SIG-M5 (cell line): ENCODE data around the gene ETS1.
A peak's percentile ranks its signal among the peaks of the same experiment; 100 is the strongest.

Experiments used
- DNase-seq: peaks from one replicate; lab custom pipeline; 2025; lab: John Stamatoyannopoulos, UW

The ETS1 gene

DNA sequence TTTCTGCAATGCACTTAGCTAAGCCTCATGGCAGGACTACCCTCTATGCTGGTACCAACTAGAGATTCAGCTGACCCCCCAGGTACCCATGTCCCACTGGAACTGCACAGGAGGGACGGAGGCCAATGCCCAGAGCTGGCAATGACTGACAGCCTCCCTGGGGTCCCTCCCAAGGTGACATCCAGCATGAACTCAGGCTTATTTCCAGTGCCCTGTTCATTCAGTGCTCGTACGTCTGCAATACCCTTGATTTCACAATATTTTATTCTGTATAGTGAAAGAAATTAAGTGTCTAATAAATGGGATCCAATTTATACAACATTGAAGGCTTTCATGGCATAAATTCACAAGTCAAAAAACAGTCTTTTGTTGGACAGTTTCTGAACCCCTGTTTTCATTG lies 20.2 kb downstream of the ETS1 start:
- DNase-seq: no peak

DNA sequence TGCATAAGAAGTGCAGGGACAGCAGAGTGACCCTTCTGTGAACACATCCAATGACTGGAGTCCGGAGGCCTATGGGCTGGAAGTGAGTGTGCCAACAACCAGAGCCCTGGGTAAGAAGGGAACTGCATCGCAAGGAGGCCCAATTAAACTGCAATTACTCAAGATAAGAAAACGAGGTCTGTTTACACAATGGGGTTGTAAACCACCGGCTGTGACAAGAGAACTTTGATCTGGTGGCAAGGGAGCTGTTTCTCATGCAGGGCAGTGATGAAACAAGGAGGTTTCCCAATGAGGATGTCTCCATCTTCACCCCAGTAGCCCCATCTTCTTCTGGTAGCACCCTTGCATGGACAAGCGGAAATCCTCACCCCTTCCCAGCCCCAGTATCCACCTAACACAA lies 21.5 kb downstream of the ETS1 start:
- peak; percentile 44 for DNase-seq

GRCh38 chr11:128564642-128565245 lies 22.6 kb downstream of the ETS1 start:
- DNase-seq: no peak

DNA sequence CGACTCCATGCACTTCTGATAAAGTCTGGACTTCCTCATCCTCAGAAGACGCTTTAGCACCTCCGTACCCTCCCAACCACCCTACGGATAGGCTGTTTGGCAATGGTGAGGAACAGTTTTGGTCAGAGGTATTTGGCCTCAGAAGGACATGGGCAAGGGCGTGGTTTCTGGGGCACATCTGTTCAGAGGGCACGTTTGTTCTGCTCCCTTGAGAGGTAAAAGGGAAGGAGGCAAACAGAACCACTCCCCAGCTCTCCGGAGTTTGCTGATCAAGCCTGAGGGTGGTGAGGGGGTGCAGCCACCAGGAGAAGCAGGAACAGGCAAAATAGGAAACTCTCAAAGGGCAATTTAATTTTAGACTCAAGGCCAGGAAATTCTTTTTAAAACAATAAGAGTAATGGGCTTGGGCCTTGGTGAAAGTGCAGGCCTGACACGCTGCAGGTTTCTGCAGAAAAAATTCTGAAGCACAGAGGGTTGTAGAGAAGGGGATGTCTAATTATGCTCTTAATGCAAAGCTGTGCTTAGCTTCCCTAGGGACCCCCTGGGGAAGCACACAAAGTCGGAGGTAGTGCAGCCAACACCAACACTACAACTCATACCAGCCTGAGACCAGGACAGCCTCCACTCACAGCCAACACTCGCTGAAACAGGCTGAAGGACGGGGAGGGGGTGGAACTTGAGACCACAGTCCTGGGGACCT lies 23.3 kb downstream of the ETS1 start:
- DNase-seq: no peak

DNA sequence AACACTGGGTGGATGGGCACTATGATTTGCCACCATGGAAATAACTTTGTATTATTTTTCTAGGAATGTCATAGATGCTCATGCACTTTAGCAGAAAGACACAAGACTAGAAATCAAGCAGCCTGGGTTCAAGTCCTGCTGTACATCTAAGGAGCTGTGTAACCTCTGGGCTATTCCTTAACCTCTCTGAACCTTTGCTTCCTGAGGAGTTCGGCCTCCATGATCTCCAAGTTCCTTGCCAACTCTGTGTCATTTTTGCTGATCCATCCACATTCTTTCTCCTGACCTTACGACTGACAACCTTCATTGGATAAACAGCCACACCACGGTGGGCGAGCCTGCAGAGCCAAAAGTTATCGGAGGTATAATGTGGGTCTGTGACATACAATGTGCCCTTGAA lies 24.1 kb downstream of the ETS1 start:
- no peak for DNase-seq

GRCh38 chr11:128559496-128560103 lies 27.8 kb downstream of the ETS1 start:
- no peak for DNase-seq

GRCh38 chr11:128555606-128556005 lies 31.8 kb downstream of the ETS1 start:
- DNase-seq: no peak

DNA sequence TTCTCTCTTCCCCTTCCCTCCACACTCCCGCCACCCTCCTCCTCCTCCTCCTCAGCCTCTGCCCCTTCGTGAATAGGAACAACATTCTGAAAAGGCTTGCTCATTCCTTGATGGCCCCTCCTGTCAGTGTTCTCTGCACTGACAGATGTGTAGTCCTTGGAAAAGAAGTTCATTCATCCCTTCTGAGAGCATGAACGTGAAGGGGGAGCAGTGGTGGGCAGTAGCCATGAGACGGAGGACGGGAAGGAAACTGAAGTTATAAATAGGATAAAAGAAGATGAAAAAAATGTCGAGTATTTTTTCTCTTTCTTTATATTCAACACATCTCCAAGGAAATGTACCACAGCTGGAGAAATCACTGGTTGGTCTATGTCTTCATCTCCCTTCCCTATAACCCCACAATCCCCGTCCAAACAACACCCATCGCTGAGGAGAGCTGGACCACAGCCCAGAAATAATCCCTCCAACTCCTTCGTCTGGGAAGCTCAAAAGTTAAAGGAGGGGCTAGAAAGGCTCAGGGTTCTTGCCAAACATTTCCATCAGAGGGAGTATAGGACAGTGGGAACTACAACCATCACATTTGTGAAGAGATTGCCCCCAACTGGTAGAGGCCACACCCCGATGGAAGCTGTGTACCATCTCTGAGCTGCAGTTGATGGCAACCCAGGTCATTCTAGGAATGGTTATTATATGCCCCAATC lies 33.5 kb downstream of the ETS1 start:
- DNase-seq: no peak

- peak; percentile 62 for DNase-seq
Measured at GRCh38 chr11:128552783-128553661, 34.3 kb downstream of the ETS1 start.

GRCh38 chr11:128551611-128552335 lies 35.6 kb downstream of the ETS1 start:
- no peak for DNase-seq

DNA sequence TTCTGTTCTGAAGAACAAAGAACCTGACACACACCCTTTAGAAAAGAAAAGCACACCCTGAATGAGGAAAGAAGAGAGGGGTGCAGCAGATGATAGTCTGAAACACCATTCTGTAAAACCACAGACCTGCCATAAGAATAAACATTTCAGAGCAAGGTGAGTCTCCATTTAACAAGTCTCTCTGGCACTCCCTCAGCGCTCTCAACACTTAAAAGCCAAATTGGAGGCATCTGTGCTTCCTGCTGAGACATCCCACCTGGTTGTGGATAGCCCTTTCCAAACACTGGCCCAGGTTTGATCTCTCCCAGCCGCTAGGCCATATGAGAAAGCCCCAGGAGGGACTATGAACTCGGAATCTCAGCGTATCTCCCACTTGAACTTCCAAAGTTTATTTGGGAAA lies 36.3 kb downstream of the ETS1 start:
- DNase-seq: no peak

- no peak for DNase-seq
Measured at GRCh38 chr11:128550261-128550821, 37.0 kb downstream of the ETS1 start.

DNA sequence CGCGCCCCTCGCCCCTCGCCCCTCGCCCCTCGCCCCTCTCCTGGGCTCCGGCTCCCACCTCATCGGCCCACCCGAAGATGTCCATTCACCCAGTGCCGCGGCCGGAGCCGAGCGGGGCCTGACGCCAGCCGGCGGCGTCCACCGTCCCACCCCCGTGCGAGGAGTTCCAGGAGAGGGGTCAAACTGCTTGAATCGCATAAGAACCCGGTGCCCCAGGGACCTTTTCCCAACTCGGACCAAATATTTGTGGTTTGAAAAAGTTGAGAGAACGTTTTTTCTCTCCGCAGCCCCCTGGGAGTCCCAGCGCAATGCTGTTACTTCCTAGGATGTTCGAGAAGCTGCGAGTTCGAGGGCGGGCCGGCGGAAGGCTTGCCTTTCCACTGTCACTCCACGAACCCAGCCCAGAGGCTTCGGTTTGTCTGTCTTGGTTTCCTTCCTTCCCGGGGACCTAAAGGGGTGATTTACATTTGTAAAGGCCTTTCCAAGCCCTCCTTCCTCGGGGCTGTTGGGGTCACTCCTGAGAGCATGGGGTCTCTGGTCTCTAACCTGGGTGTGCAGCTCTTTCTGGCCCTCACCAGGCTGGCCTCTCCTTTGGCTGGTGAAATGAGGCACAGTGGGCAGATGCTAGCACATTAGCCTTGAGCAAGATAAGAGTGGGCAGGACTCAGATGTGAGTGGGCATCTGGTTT lies 38.0 kb downstream of the ETS1 start:
- no peak for DNase-seq

GRCh38 chr11:128548649-128549255 lies 38.6 kb downstream of the ETS1 start:
- DNase-seq: no peak

- DNase-seq: no peak
Measured at GRCh38 chr11:128547946-128548648, 39.3 kb downstream of the ETS1 start.

- no peak for DNase-seq
Measured at GRCh38 chr11:128546916-128547315, 40.4 kb downstream of the ETS1 start.

GRCh38 chr11:128544471-128545051 lies 42.8 kb downstream of the ETS1 start:
- no peak for DNase-seq

GRCh38 chr11:128540469-128540868 lies 46.9 kb downstream of the ETS1 start:
- DNase-seq: no peak

DNA sequence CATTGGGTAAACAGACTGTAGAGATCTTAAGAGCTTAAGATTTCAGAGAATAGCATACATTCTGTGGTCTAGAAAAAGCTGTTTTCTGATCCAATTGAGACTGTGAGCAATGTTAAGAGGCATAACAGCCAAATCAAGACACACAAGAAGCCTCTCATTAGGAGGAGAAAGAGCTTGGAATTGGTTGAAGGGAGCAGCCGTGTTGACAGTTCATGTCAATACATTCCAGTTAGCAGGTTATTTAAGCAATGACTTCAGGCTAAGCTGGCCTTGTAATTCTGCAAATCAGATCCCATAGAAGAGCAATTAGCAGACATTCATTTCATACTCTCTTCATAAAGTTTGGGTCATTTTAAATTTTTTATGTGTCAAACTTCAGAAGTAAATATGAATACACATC lies 50.9 kb downstream of the ETS1 start:
- no peak for DNase-seq
